ENCODE results near the gene DNAJA2. TPM values are rescaled to one million over a fixed set of nuclear protein-coding genes. Genes with fewer than 3 reads are reported as not detected.

DNAJA2 gene
- total and polyA plus RNA-seq, 2 donors (not counting 3 experiments of a cell fraction or from before 2014, with no cell fraction given) = 6.4 to 61.4 TPM

DNA sequence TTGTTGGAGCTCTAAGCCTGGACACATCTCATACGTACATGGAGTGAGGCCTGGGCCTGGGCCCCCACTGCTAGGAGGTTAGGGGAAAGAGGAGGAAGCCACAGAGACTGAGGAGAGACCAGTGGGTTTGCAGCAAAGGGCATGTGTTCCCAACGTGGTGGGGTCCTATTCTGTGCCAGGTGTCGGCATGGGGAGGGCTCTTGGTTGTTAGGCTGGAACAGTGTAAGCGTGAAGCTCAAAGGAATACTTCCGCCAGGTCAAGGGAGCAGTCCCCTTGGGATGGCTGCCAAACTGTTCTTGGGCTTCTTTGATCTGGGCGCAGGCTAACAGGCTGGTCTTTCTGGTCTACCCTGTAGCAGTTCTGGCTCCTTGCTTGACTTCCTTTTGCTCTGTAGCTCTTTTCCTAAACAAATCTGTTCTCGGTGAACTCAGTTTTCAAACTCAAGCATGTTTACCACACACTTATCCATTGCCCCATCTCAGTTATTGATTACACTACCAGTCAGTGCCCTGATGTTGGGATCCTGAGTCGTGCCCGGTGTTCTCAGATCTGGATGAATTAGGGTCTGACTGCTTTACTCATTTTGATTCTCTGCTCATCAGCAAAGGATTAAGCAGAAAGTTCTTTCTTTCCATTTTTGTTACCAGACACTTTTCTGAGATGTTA is 52.9 kb downstream of the DNAJA2 start:
- intact Hi-C loops (cut with micrococcal nuclease) (no loop called here), dilution Hi-C loops (cut with MboI; ENCODE audit: extremely low pct_ligation_motif_present, low sequenced_read_pairs) (no loop called here)
- Histone ChIP-seq H2AFZ (ENCODE audit: low read depth, low read length) (no peak overlapping the region), H3K9ac (replicated peaks; ENCODE audit: extremely low read depth, insufficient read depth, low read length) (no peak overlapping the region), H3K9me1 (replicated peaks; ENCODE audit: control insufficient read depth, extremely low read depth, insufficient read depth, low read length) (no peaks in the 10 kb centered on the region), H3K36me3 (ENCODE audit: control insufficient read depth in 2 of 2, extremely low read depth in 1 of 2, insufficient read depth in 2 of 2, low read length in 2 of 2) (peaks cover 0 to 13% of the 10 kb centered on the region in 2 experiments), H4K20me1 (replicated peaks; ENCODE audit: control insufficient read depth, extremely low read depth, insufficient read depth, low read length) (no peaks in the 10 kb centered on the region), H3K27ac (ENCODE audit: insufficient read depth, low read depth, low read length) (no peak overlapping the region), H3K9me3 (replicated peaks; ENCODE audit: control insufficient read depth, insufficient read depth, low read length) (no peaks in the 10 kb centered on the region), H3K79me2 (ENCODE audit: control insufficient read depth, insufficient read depth, low read length) (no peaks in the 10 kb centered on the region), H3K4me3 (replicated peaks in 1 of 3; ENCODE audit: insufficient read depth in 1 of 3, low read depth in 1 of 3, low read length in 3 of 3) (no peak overlapping the region), H3K4me1 (ENCODE audit: control insufficient read depth, extremely low read depth, insufficient read depth, low read length) (no peaks in the 10 kb centered on the region), H3K4me2 (ENCODE audit: insufficient read depth, low read length) (no peak overlapping the region), H3K27me3 (ENCODE audit: control insufficient read depth in 2 of 2, insufficient read depth in 2 of 2, low read length in 2 of 2) (no peaks in the 10 kb centered on the region)
- CTCF ChIA-PET = interaction anchor here (1.6 to 2.5 kb wide), 2 partner anchors 10 to 67 kb away, joined by 10 read pairs; no protein-coding TSS in a partner anchor
- no TSS peak for BruUV-seq (replicated peaks)
- FAIRE-seq (no peak), DNase-seq (ENCODE audit: low read depth, low spot score) (no peak)
- POLR2A ChIA-PET = no interaction called here
- TF ChIP-seq FOS (IDR thresholded peaks at IDR 0.05; ENCODE audit: borderline replicate concordance, insufficient read depth, low read length) = no peak
- no peak for TF ChIP-seq EZH2 (IDR thresholded peaks at IDR 0.05; ENCODE audit: borderline replicate concordance, low read depth, low read length, severe bottlenecking)
- no peak for TF ChIP-seq POLR2AphosphoS5 (IDR thresholded peaks at IDR 0.05; ENCODE audit: insufficient read depth, low read depth, low read length)
- no peak for TF ChIP-seq JUN (IDR thresholded peaks at IDR 0.05; ENCODE audit: borderline replicate concordance, insufficient read depth, insufficient read length, low read depth)
- TF ChIP-seq GATA2 (IDR thresholded peaks at IDR 0.05; ENCODE audit: insufficient read depth, insufficient read length, low read depth, low read length) = no peak
- TF ChIP-seq, protein P1, sequence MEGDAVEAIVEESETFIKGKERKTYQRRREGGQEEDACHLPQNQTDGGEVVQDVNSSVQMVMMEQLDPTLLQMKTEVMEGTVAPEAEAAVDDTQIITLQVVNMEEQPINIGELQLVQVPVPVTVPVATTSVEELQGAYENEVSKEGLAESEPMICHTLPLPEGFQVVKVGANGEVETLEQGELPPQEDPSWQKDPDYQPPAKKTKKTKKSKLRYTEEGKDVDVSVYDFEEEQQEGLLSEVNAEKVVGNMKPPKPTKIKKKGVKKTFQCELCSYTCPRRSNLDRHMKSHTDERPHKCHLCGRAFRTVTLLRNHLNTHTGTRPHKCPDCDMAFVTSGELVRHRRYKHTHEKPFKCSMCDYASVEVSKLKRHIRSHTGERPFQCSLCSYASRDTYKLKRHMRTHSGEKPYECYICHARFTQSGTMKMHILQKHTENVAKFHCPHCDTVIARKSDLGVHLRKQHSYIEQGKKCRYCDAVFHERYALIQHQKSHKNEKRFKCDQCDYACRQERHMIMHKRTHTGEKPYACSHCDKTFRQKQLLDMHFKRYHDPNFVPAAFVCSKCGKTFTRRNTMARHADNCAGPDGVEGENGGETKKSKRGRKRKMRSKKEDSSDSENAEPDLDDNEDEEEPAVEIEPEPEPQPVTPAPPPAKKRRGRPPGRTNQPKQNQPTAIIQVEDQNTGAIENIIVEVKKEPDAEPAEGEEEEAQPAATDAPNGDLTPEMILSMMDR (IDR thresholded peaks at IDR 0.05; ENCODE audit: extremely low read depth in 1 of 2, insufficient read depth in 1 of 2, low read depth in 1 of 2, low read length in 2 of 2) = no peak
- TF ChIP-seq MYC (IDR thresholded peaks at IDR 0.05; ENCODE audit: low read depth, low read length) = no peak
